Ishikawa (cell line): ENCODE measurements around the gene STAMBP.
A peak's percentile ranks its signal among the peaks of the same experiment; 100 is the strongest.

Source experiments
- CEBPB ChIP-seq: IDR thresholded peaks from 2 replicates; pipeline ENCODE4 v1.6.1; 2012
- CREB1 ChIP-seq: IDR thresholded peaks from 2 replicates; pipeline ENCODE4 v1.6.1; 2012; ENCODE audit warnings: low read depth
- EGR1 ChIP-seq: IDR thresholded peaks from 2 replicates; pipeline ENCODE4 v1.6.1; 2012
- EP300 ChIP-seq: IDR thresholded peaks from 2 replicates; pipeline ENCODE4 v1.6.1; 2012; ENCODE audit warnings: borderline replicate concordance
- FOXM1 ChIP-seq: IDR thresholded peaks from 2 replicates; pipeline ENCODE4 v1.6.1; 2012; ENCODE audit warnings: low read depth, borderline replicate concordance
- NFIC ChIP-seq: IDR thresholded peaks from 2 replicates; pipeline ENCODE4 v1.6.1; 2012
- RAD21 ChIP-seq: IDR thresholded peaks from 2 replicates; pipeline ENCODE4 v1.6.1; 2012; ENCODE audit warnings: low read depth
- TAF1 ChIP-seq: IDR thresholded peaks from 2 replicates; pipeline ENCODE4 v1.6.1; 2012; ENCODE audit warnings: low read depth, mild to moderate bottlenecking
- TCF12 ChIP-seq: IDR thresholded peaks from 2 replicates; pipeline ENCODE4 v1.6.1; 2012; ENCODE audit warnings: low read depth
- TEAD4 ChIP-seq: IDR thresholded peaks from 2 replicates; pipeline ENCODE4 v1.6.1; 2012
- USF1 ChIP-seq: IDR thresholded peaks from 2 replicates; pipeline ENCODE4 v1.6.1; 2012
- YY1 ChIP-seq: IDR thresholded peaks from 2 replicates; pipeline ENCODE4 v1.6.1; 2012; ENCODE audit warnings: low read depth
- ZBTB7A ChIP-seq: IDR thresholded peaks from 2 replicates; pipeline ENCODE4 v1.6.1; 2012; ENCODE audit warnings: low read depth
- TF ChIP-seq, protein P1 (sequence below): IDR thresholded peaks from 2 replicates; pipeline ENCODE4 v1.6.1; 2012; ENCODE audit warnings: low read depth, mild to moderate bottlenecking
- TF ChIP-seq, protein P2 (sequence below): IDR thresholded peaks from 2 replicates; pipeline ENCODE4 v1.6.1; 2012

The STAMBP gene

DNA sequence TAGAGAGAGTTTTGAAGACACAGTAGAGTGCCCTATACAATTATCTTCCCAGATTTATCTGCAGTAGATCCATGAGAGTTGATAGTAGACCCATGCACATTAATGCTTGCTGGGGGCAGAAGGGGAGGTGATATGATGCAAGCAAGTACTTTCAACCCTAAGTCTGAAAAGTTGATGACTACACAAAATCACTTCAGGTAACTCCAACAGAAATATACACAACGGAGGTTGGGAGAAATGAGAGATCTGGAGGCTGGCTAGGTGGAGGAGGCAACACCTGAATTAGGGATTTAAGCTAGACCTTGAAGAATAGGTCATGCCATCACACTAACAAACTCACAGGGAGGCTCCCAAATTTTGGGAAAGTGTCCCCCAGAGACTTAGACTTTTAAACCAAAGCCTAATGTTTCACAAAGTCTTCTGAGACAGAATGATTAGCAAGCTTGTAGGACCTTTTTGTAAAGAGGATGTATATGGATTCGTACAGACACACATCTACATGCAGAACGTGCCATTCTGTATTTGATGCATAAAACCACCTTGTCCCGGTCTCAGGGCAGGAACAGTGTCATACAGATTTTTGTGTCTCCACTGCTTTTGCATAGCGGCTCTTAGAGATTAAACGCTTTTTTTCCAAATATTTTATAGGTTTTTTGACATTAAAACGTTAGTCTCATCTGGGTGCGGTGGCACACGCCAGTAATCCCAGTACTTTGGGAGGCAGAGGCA is 937 bp upstream of the STAMBP start:
- TF ChIP-seq TEAD4 (no peak), RAD21 (no peak), EGR1 (no peak), USF1 (no peak), ZBTB7A (no peak), CEBPB (no peak), FOXM1 (no peak), TAF1 (no peak), EP300 (no peak), YY1 (no peak), TCF12 (no peak), NFIC (no peak), CREB1 (no peak)
- TF ChIP-seq, protein P1, sequence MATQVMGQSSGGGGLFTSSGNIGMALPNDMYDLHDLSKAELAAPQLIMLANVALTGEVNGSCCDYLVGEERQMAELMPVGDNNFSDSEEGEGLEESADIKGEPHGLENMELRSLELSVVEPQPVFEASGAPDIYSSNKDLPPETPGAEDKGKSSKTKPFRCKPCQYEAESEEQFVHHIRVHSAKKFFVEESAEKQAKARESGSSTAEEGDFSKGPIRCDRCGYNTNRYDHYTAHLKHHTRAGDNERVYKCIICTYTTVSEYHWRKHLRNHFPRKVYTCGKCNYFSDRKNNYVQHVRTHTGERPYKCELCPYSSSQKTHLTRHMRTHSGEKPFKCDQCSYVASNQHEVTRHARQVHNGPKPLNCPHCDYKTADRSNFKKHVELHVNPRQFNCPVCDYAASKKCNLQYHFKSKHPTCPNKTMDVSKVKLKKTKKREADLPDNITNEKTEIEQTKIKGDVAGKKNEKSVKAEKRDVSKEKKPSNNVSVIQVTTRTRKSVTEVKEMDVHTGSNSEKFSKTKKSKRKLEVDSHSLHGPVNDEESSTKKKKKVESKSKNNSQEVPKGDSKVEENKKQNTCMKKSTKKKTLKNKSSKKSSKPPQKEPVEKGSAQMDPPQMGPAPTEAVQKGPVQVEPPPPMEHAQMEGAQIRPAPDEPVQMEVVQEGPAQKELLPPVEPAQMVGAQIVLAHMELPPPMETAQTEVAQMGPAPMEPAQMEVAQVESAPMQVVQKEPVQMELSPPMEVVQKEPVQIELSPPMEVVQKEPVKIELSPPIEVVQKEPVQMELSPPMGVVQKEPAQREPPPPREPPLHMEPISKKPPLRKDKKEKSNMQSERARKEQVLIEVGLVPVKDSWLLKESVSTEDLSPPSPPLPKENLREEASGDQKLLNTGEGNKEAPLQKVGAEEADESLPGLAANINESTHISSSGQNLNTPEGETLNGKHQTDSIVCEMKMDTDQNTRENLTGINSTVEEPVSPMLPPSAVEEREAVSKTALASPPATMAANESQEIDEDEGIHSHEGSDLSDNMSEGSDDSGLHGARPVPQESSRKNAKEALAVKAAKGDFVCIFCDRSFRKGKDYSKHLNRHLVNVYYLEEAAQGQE = no peak
- TF ChIP-seq, protein P2, sequence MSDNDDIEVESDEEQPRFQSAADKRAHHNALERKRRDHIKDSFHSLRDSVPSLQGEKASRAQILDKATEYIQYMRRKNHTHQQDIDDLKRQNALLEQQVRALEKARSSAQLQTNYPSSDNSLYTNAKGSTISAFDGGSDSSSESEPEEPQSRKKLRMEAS = no peak

GRCh38 chr2:73828389-73828817 is 358 bp upstream of the STAMBP start:
- TF ChIP-seq TCF12 = no peak

- no peak for TF ChIP-seq EGR1
- TF ChIP-seq TCF12 = no peak
- no peak for TF ChIP-seq YY1
- TF ChIP-seq FOXM1 = no peak
- TF ChIP-seq ZBTB7A = no peak
- TF ChIP-seq TEAD4 = 0 out of 2 replicates have a peak, but pooled peaks have one; percentile 31
- TF ChIP-seq TAF1 = no peak
- peak; percentile 58 for TF ChIP-seq NFIC
- no peak for TF ChIP-seq CREB1
These were observed 2.2 kb downstream of the STAMBP start for GRCh38 chr2:73830871-73831401.

- no peak for TF ChIP-seq EGR1
- TF ChIP-seq FOXM1 = no peak
These were observed 4.2 kb downstream of the STAMBP start for GRCh38 chr2:73832930-73833329.

GRCh38 chr2:73836141-73836943 is 7.6 kb downstream of the STAMBP start:
- TF ChIP-seq NFIC (0 out of 2 replicates have a peak, but pooled peaks have one; percentile 17), EGR1 (no peak)

DNA sequence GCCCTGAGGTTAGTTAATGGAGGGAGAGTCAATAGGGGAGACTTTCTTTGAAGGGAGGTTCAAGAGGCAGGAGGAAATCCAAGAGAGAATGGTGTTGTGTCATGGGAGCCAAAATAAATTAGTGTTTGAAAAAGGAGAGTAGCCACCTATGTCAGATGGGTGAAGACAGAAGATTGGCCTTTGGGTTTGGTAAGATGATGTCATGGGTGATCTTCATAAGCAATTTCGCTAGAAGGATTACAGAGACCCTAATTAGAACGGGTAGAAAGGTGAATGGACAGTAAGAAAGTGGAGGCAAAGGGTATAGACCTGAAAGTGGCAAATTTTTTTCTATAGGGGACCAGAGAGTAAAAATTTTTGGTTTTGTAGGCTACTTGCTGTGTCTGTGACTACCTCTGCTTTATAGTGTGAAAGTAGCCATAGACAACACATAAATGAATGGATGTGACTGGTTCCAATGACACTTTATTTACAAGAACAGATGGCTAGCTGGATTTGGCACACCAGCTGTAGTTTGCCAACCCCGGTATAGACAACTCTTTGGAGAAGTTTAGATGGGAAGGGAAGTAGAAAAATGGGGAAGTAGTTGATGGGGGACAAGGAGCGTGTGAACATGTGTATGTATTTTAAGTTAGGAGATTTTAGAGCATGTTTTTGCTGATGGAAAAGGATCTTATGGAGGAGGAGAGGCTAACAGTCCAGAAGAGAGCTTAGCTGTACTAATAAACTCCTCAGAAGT is 9.3 kb downstream of the STAMBP start:
- TF ChIP-seq ZBTB7A (no peak), CEBPB (no peak), TEAD4 (no peak), YY1 (no peak), EGR1 (no peak), TCF12 (no peak), FOXM1 (no peak), CREB1 (no peak), USF1 (no peak), RAD21 (no peak)
- TF ChIP-seq, protein P2 = no peak
- TF ChIP-seq, protein P1 = no peak
